IMR-90 (cell line): Measurements from ENCODE around the gene KPNA2. TPM values are rescaled to one million over a fixed set of nuclear protein-coding genes. Genes with fewer than 3 reads are reported as not detected.
"Not testable (repeated sequence)": the region's sequence is repeated elsewhere in the genome, so short reads cannot be mapped to it uniquely, and the experiment has no call there.

ENCODE experiments used
- ATAC-seq: fragments of 200-7000 bp; cut with Tn5 transposase; 2 replicates; pipeline ENCODE4 v1.9.1; 2020; ENCODE audit warnings: low read depth, mild to moderate bottlenecking, moderate library complexity
- BruUV-seq: library from RNA; stranded (reverse); fragments of 400-500 nt; replicated peaks from 2 replicates; lab custom pipeline; 2021; lab: Mats Ljungman, UMichigan
- CTCF ChIA-PET: fragments of 300-600 bp; formaldehyde crosslinking; extraction: SDS; loops from one replicate; lab custom pipeline; 2021; ENCODE audit warnings: antibody characterized with exemption; lab: Yijun Ruan, JAX
- POLR2A ChIA-PET: fragments of 300-600 bp; sonication (Branson Sonifier 250); formaldehyde crosslinking; loops from one replicate; lab custom pipeline; 2022; ENCODE audit warnings: antibody characterized with exemption; ENCODE audit not compliant: unreplicated experiment; lab: Charles Lee
- DNase-seq: peaks from one replicate; pipeline ENCODE4 v3.0.0; 2013
- H2AFZ ChIP-seq: replicated peaks from 2 replicates; pipeline ENCODE3; 2013; ENCODE audit warnings: low read length, mild to moderate bottlenecking; ENCODE audit not compliant: poor library complexity
- H2AK5ac ChIP-seq: 2 replicates; pipeline ENCODE4 v1.6.1; 2013; ENCODE audit warnings: low read depth, low read length, inconsistent platforms
- H2AK9ac ChIP-seq: replicated peaks from 2 replicates; pipeline ENCODE3; 2013; ENCODE audit warnings: mild to moderate bottlenecking, low read depth, low read length, moderate library complexity; ENCODE audit not compliant: poor library complexity
- H2BK120ac ChIP-seq: 2 replicates; pipeline ENCODE4 v1.6.1; 2013; ENCODE audit warnings: low read depth, low read length, inconsistent platforms
- H2BK15ac ChIP-seq: 3 replicates; pipeline ENCODE4 v1.6.1; 2013; ENCODE audit warnings: low read depth, low read length, inconsistent platforms
- H2BK20ac ChIP-seq: 2 replicates; pipeline ENCODE4 v1.6.1; 2013; ENCODE audit warnings: low read depth, mild to moderate bottlenecking, inconsistent platforms, low read length, moderate library complexity
- H2BK5ac ChIP-seq: 2 replicates; pipeline ENCODE4 v1.6.1; 2013; ENCODE audit warnings: mild to moderate bottlenecking, low read depth, low read length, inconsistent platforms; ENCODE audit not compliant: poor library complexity, severe bottlenecking
- H3K14ac ChIP-seq: replicated peaks from 2 replicates; pipeline ENCODE4 v1.6.1; 2013; ENCODE audit warnings: low read depth, low read length, inconsistent platforms
- H3K18ac ChIP-seq: 2 replicates; pipeline ENCODE4 v1.6.1; 2013; ENCODE audit warnings: low read depth, low read length, control low read depth
- H3K23ac ChIP-seq: 2 replicates; pipeline ENCODE4 v1.6.1; 2013; ENCODE audit warnings: low read depth, low read length, inconsistent platforms
- H3K27ac ChIP-seq: 2 replicates; pipeline ENCODE4 v1.5.1; 2013; ENCODE audit warnings: mild to moderate bottlenecking, control low read depth, low read length; ENCODE audit not compliant: insufficient read depth
- H3K27me3 ChIP-seq: 2 replicates; pipeline ENCODE4 v1.6.1; 2013; ENCODE audit warnings: low read length; ENCODE audit not compliant: control insufficient read depth, insufficient read depth
- H3K36me3 ChIP-seq: 2 replicates; pipeline ENCODE4 v1.6.1; 2013; ENCODE audit warnings: low read length, mixed read lengths; ENCODE audit not compliant: control insufficient read depth, insufficient read depth
- H3K4ac ChIP-seq: 2 replicates; pipeline ENCODE4 v1.6.1; 2013; ENCODE audit warnings: low read depth, low read length, inconsistent platforms
- H3K4me1 ChIP-seq: 2 replicates; pipeline ENCODE4 v1.6.1; 2013; ENCODE audit warnings: low read length, mixed read lengths; ENCODE audit not compliant: control insufficient read depth, insufficient read depth
- H3K4me2 ChIP-seq: 2 replicates; pipeline ENCODE4 v1.6.1; 2013; ENCODE audit warnings: low read depth, mild to moderate bottlenecking, control low read depth, low read length, moderate library complexity
- H3K4me3 ChIP-seq: 2 replicates; pipeline ENCODE4 v1.5.1; 2013; ENCODE audit warnings: low read depth, mild to moderate bottlenecking, control low read depth, low read length, moderate library complexity; ENCODE audit not compliant: insufficient read depth
- H3K56ac ChIP-seq: 2 replicates; pipeline ENCODE4 v1.6.1; 2013; ENCODE audit warnings: low read length, inconsistent platforms; ENCODE audit not compliant: insufficient read depth; ENCODE audit errors: extremely low read depth
- H3K79me1 ChIP-seq, 2 experiments: 2 replicates each; pipeline ENCODE4 v1.6.1; 2013; ENCODE audit warnings: low read length in 2 of 2, inconsistent platforms in 1 of 2, low read depth in 1 of 2
- H3K9ac ChIP-seq: 2 replicates; pipeline ENCODE4 v1.6.1; 2013; ENCODE audit warnings: low read depth, low read length, control low read depth
- H3K9me1 ChIP-seq: 2 replicates; pipeline ENCODE4 v1.6.1; 2013; ENCODE audit warnings: low read length, inconsistent platforms; ENCODE audit not compliant: insufficient read depth
- H3K9me3 ChIP-seq: 2 replicates; pipeline ENCODE4 v1.6.1; 2013; ENCODE audit warnings: low read length; ENCODE audit not compliant: control insufficient read depth, insufficient read depth
- H4K20me1 ChIP-seq: 2 replicates; pipeline ENCODE4 v1.6.1; 2013; ENCODE audit warnings: low read length, inconsistent platforms; ENCODE audit not compliant: insufficient read depth
- H4K5ac ChIP-seq: 2 replicates; pipeline ENCODE4 v1.6.1; 2013; ENCODE audit warnings: mild to moderate bottlenecking, low read depth, low read length, control low read depth
- H4K8ac ChIP-seq, 2 experiments: 2 replicates each; pipeline ENCODE4 v1.6.1; 2013; ENCODE audit warnings: low read depth in 2 of 2, low read length in 2 of 2, control low read depth in 1 of 2, inconsistent platforms in 1 of 2
- H4K91ac ChIP-seq: 2 replicates; pipeline ENCODE4 v1.6.1; 2013; ENCODE audit warnings: low read depth, low read length, inconsistent platforms; ENCODE audit not compliant: insufficient read depth
- WGBS, 2 experiments: methylation state at CpG; one replicate each; pipeline versions ENCODE4 v1.1.5 to v1.1.7; 2013; ENCODE audit warnings: missing lambda C conversion rate in 2 of 2; ENCODE audit not compliant: insufficient read length in 1 of 2; ENCODE audit errors: extremely low coverage in 2 of 2; 5-methylcytosine and 5-hydroxymethylcytosine counted together
- dilution Hi-C: fragments of 300-500 bp; cut with HindIII; formaldehyde crosslinking; loops from one replicate; pipeline ENCODE4 v1.14.3; 2018; ENCODE audit warnings: low sequenced_read_pairs; ENCODE audit not compliant: unreplicated experiment
- in situ Hi-C: fragments of 300-500 bp; cut with MboI; formaldehyde crosslinking; loops from 3 replicates; pipeline ENCODE4 v1.14.3; 2019; ENCODE audit warnings: low sequenced_read_pairs, inconsistent platforms, mixed read lengths
- intact Hi-C: fragments of 100-400 bp; cut with micrococcal nuclease; formaldehyde crosslinking; loops from 2 replicates; pipeline ENCODE4 v1.10.0; 2022
- polyA plus RNA-seq, 3 experiments: library from polyadenylated mRNA; depleted of rRNA; stranded (reverse); fragments of >200 nt; gene quantifications; 2 replicates each; pipeline ENCODE4 v1.2.3, GENCODE V29; 2012; ENCODE audit warnings: low replicate concordance in 1 of 3
- total RNA-seq: library from RNA; depleted of rRNA; stranded (reverse); fragments of >200 nt; gene quantifications from 2 replicates; pipeline ENCODE4 v1.2.3, GENCODE V29; 2012

KPNA2 gene
- total and polyA plus RNA-seq, 2 of the 4 experiments (the other 2 are of a cell fraction) = 135 to 262 TPM

GRCh38 chr17:68020791-68021190, 14.7 kb upstream of the KPNA2 start:
- H3K9me3 ChIP-seq, H3K79me1 ChIP-seq, intact Hi-C loops, ATAC-seq, BruUV-seq, DNase-seq, H3K9me1 ChIP-seq, H3K27me3 ChIP-seq, POLR2A ChIA-PET, dilution Hi-C loops, CTCF ChIA-PET, H4K5ac ChIP-seq, H2AK5ac ChIP-seq, H2AK9ac ChIP-seq, H3K18ac ChIP-seq, H3K36me3 ChIP-seq, H4K20me1 ChIP-seq, H2BK20ac ChIP-seq, H3K9ac ChIP-seq, H3K27ac ChIP-seq, H3K4me2 ChIP-seq, H2BK5ac ChIP-seq, H3K4me1 ChIP-seq, in situ Hi-C loops, H3K4me3 ChIP-seq, H4K91ac ChIP-seq, H2BK120ac ChIP-seq, H2BK15ac ChIP-seq, H3K4ac ChIP-seq: not testable (repeated sequence)
- peak overlapping the region; percentile 3 to 89; a peak in 1 of 4 replicates for H4K8ac ChIP-seq
- 0 out of 2 replicates have a peak overlapping the region, but pooled peaks have one; percentile 61 for H3K14ac ChIP-seq
- 90% methylated on average over 4 of the region's 13 CpGs; no CpG with 5 or more reads in 1 of the 2 experiments for WGBS, 2 experiments
- 0 out of 2 replicates have a peak overlapping the region, but pooled peaks have one; percentile 48 for H3K56ac ChIP-seq
- peak overlapping the region; percentile 96 for H2AFZ ChIP-seq
- peak overlapping the region; percentile 84 for H3K23ac ChIP-seq
